Activated CD8-positive, alpha-beta memory T cell treated with anti-CD3 and anti-CD28 coated beads, Interleukin-2, amount 50 U/mL, for 24 hours (primary cell): ENCODE data around the gene IL36RN.

Experiments
- DNase-seq: peaks from one replicate; pipeline ENCODE4 v3.0.0-alpha.2; 2020; ENCODE audit errors: extremely low read depth

IL36RN gene

DNA sequence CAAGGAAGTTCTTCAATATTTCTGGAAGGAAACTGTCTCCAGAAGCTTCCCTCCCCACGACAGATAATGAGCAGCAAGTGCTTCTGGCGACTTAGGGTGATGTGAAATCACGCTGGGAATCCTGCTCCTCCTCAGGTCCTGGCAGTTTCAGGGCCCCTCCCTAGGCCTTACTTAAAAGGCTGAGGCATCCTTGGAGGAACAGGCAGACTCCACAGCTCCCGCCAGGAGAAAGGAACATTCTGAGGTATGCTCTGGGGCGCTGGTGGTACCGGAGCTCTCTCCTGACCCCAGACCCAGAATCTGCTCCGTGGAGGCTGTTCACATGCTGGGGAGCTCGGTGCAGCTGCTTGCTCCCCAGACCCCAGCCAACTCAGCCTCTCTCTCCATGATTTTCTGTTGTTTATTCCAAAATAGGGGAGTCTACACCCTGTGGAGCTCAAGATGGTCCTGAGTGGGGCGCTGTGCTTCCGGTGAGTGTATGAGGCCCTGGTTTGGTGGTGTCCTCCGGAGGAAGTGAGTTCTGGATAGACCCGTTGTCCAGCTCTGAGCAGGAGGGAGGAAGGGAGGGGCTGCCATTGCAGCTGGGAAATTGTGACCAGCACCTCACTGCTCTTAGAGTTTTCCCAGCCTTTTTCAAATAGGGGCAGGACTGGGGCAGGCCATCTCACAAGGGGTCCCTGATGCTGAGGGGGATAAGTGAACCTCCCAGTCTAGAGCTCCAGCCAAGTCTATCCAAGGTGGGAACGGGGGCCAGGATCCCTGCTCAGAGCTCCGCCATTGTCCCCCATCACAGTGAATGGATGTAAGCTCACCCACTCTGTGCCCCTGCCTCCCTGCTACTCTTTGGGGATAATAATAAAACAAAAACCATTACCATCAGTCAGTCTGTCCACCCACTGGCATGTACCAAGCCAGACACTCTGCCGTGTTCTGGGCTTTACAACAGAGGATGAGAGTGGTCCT lies at the start of gene IL36RN:
TSS of gene IL36RN (plus strand) at position 201 of the 963 bp plus-strand sequence. CDS start at position 442, 241 bp downstream.
- DNase-seq = no peak

DNA sequence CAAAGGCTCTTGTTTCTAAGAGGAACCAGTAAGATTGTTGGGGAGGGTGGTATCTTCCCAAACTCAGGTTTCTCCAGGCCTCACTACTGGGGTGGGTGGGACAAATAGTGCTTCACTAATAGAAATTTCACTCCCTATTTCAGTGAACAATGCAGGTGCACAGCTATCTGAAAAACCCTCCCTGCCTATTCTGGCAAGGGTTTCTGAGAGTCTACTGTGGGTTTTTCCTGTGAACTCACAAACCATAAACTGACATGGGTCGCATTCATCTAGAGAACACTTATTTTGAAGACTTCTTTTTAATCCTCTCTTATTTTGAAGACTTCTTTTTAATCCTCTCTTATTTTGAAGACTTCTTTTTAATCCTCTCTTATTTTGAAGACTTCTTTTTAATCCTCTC lies 49.4 kb upstream of the IL36RN start:
- no peak for DNase-seq

DNA sequence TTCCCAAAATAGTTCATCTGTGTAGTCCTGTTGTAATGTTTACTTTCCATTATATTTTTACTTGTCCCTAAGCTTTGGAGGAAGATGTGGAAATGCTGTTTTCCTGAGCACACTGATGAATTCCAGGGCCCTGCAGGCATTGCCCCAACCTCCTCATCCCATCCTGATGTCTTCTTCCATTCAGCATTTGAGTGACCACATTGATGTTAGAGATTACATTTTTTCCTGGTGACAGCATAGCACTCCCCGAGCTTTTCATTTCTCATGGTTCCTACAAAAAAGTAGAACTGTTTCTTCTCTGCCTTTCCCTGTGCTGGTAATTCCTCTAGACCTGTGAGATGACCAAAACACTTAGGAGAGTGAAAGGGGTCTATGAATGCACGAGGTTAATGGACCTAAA lies 48.9 kb upstream of the IL36RN start:
- no peak for DNase-seq

DNA sequence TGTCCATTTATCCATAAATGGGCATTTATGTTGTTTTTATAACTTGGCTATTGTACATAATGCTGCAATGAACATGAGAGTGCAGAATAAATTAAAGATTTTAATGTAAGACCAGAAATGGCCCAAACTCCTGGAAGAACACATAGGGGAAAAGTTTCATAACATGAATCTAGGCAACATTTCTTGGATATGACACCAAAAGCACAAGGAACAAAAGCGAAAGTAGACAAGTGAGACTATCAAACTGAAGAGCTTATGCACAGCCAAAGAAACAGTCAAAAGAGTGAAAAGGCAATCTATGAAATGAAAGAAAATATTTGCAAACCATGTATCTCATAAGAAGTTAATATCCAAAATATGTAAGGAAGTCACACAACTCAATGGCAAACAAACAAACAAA lies 47.9 kb upstream of the IL36RN start:
- DNase-seq = no peak

DNA sequence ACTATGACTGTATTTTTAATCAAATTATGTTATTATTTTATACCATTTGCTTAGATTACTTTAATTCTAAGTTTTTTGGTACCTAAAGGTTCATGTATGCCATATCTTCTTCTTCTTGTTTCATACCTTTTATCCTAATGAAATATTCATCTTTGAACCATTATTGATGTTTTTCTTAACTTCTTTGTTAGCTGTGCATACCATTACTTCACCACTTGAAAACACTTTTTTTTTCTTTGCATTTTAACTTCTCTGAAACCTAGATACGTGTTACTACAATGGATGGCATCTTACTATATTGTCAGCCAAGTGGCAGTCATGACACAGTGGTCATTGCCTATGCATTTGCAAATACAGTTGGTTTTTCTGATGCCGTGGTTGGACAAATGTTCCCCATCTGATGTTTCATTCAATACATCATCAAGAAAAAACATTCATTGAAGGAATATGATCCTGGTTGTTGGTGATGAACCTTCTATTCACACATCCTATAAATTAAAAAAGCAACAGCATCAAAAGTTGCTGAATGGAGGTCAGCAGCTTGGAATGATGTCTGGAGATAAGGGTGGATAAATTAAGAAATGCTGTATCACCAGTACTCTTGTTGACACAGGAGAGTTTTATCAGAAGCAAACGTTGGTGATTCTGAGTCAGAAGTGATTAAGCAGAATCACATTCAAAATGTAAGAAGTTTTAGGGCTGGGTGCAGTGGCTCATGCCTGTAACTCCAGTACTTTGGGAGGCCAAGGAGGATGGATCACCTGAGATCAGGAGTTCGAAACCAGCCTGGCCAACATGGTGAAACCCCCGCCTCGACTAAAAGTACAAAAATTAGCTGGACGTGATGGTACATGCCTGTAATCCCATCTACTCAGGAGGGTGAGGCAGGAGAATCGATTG lies 46.3 kb upstream of the IL36RN start:
- DNase-seq = no peak

DNA sequence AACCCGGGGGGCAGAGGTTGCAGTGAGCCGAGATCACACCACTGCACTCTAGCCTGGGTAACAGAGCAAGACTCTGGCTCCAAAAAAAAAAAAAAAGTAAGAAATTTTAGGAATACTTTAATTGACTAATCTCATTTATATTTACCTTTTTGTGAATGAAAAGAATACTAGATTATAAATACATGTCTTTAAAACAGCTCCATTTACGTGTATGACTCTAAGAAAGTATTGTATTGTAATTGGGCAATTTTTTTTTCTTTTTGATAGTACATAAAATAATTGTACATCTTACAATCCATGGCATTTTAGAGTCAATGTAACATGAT lies 45.7 kb upstream of the IL36RN start:
- no peak for DNase-seq

DNA sequence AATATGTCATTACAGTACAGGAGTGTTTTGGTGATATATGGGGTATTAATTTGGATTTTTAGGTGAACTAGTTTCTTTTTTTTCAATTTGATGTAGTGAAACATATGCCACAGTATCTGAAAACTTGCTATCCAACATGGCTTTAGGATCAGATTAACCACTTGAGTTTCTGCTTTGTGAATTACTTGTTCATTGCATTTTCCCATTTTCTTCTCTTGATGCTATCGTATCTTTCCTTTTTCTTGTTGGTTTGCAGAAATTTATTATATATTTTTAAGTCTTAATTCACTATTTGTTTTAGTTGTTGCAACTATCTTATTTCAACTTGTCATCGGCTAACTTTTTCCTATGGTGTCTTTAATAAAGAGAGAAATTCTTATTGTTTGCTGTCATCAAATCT lies 44.9 kb upstream of the IL36RN start:
- no peak for DNase-seq

DNA sequence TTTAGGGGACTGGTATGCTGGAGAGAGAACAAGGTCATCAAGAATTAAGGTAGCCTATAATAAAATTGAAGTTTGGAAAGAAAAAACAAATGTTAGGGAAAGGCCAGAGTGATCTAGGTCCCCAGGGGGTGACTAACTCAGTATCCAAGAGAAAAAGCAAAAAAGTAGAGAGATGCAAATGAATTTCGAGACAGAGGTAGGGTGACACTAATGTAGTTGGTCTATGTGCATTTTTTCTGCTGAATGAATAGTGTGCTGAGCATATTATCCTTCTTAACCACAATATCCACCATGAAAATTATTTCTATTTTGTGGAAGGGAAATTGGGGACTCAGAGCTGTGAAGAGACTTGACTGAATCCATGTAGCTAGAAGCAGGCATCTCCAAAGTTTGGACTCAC lies 44.0 kb upstream of the IL36RN start:
- no peak for DNase-seq

DNA sequence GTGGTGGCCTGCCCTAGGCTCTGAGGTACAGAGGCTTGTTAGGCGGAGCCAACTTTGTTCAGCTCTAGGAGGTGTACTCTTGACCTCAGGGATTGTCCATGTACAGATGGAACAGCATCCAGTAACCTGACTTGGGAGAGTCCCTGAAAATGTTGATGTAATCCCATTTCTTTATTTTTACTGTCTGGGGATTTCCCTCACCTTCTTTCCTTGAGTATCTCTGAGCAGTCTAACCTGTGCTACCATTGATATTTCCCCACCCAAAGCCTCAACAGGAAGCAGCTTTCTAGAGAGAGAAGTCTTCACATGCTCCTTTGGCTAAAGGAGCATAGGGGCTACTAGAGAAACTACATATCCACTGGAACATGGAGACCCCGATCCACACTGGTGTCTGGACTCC lies 43.3 kb upstream of the IL36RN start:
- no peak for DNase-seq

DNA sequence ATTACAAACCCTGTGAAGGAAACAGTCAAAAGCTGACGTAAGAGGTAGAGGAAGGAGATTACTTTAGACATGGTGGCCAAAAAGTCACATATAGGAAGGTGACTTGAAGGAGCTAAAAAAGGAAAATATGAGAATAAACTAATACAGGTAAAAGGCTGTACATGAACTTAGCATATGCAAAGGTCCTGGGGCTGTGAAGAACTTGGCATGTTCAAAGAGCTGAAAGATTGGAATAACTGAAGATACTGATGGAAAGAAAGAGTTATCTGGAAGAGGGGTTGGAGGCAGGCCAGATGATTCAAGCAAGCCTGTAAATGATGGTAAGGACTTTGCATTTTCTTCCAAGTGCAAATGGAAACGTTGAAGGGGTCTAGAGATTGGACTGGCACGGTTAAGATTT lies 40.5 kb upstream of the IL36RN start:
- no peak for DNase-seq

DNA sequence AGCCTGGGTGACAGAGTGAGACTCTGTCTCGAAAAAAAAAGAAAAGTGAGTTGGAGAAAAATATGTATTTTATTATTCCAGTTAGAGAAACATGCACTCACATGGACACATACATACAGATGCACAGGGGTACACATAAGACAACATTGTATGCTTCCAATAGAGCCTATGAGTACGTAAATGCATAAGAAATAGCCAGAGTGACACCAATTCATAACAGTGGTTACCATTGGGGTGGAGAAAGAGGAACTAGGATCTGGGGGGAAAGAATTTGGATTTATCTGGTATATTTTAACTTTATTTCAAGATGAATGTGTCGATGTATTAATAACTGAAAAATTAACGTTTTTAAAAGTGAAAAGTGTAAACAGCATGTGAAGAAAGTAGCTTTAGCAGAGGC lies 37.7 kb upstream of the IL36RN start:
- DNase-seq = no peak

DNA sequence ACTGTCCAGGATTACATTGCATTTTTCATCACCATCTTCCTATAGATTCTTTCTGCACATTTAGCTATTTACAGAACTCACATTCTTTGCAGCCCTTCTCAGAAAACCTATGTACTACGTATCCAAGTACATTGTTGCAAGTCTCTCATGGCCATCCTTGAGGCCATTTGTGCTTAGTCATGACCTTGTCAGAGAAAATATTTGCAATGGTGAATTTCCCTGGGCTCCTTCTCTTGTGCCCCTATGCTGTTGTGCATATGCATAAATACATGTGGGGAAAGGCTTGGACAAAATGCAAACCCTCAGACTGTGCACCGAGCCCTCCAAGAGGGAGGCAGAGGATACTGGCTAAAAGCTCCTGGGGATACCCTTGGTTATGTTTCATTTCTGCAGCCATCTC lies 34.2 kb upstream of the IL36RN start:
- no peak for DNase-seq

DNA sequence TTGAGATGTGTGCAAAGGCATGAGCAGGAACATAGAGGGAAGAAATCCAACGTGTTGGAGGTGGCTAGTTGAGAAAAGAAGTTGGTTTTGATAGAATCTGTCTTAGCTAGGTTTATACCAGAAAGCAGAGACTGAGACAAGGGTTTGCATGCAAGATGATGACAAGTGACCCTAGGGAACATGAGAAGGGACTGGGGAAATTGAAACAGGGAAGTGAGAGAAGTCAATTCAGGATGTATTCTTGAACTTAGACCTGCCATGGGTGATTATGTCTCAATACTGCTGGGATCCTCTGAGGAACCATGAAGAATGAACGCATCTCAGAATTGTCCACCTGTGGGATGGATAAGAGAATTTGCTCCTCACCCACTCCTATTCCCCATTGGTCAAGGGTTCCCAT lies 33.3 kb upstream of the IL36RN start:
- DNase-seq = no peak

DNA sequence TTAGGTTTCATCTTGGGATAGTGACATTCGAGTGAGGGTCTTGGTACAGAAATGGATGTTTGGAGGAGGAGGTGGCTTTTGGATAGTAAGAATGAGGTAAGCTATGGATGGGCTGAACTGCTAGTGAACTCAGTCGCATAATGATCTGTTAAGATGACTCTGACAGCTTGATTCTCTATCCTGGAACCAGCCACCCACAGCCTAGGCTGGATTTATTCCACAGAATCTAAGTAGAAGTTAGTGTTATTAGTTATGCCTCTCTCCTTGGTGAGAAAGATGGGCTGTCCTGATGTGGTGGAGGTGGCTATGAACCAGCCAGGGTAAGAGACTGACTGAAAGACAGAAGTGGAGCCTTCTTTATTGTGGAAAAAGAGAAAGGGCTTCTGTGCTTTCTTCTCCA lies 31.3 kb upstream of the IL36RN start:
- DNase-seq = no peak

DNA sequence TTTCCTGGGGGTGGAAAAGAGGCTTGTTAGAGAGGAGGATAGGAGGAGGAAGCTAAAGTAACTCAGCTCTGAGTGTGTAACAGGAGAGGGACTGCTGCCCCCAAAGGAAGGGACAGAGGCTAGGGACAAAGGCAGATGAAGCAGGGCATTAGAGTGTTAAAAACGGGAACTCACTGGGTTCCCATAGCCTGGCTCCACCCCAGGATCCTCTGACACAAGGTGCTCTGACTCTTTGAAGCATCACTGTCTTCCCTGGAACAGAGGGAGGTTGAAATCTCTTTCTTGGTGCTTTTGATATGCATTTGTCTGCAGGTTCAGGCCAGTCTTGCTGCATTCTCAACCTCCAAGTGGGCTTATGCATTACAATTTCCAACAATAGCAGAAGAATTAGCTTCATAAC lies 30.9 kb upstream of the IL36RN start:
- no peak for DNase-seq

DNA sequence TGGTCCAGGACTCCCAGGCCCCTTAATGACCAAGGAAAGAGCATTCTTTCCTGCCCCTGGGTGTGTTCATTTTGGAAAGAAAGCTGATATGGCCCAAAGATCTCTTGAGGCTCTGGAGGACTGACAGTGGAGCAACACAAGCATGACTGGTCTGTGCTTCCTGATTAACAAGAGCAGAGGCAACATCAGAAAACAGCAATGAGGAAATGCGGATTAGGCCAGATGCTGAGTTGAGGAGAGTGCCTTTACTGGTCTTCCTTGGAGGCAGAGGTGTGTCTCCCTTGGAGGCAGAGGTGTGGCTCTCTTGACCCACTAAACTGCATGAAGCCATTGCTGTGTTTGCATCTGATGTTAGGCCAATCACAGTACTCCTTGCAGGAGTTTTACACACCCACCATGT lies 26.3 kb upstream of the IL36RN start:
- DNase-seq = no peak

DNA sequence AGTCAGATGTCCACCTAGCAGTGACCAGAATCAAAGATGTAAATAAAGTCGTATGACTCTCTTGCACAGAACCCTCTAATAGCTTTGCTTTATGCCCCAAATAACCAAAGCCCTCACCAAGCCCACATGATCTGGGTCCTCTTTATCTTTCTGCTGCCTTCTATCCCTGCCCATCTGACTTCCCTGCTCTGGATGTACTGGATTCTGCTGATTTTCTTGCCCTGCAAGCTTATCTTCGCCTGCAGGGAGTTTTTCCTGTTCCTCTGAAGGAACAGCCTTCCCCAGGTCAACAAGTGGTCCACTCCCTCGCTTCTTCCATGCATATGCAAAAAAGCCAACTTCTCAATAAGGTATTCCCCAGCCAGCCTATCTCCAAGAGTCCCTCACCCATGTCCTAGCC lies 25.0 kb upstream of the IL36RN start:
- no peak for DNase-seq

DNA sequence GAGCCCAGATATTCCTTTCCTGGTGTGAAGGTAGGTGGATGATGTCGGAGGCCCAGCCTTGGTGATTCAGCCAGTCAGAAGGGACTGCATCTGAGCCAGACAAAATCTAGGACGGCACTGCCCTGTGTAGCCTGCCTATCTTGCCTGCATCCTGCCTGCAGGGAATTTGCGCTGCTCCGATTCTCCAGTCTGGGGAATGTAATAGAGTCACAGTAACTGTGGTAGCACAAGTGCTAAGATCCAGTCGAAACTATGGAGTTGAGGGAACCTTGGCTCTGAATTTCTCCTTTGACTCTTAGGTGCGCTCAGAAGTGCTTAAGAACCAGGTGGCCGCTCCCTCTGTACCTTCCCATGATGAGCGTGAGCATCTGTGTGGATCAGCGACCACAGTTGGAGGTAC lies 22.2 kb upstream of the IL36RN start:
- DNase-seq = no peak

DNA sequence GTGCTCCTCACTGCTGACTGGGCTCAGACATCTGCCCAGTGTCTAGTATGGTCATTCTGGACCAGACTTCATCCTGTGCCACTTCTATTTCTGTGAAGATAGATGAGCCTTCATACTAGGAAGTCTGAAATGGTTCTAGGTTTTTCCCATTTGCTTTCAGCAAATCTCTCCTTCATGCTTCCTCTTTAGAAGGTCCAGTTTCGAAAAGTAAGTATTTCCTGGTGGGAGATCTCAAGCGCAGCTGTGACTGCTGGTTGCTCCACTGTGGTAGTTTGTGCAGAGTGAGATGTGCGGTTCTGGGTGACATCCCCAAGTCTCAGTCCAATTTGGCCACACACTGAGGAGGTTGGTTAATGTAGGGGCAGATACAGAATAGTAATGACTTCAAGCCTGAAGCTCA lies 20.7 kb upstream of the IL36RN start:
- DNase-seq = no peak

DNA sequence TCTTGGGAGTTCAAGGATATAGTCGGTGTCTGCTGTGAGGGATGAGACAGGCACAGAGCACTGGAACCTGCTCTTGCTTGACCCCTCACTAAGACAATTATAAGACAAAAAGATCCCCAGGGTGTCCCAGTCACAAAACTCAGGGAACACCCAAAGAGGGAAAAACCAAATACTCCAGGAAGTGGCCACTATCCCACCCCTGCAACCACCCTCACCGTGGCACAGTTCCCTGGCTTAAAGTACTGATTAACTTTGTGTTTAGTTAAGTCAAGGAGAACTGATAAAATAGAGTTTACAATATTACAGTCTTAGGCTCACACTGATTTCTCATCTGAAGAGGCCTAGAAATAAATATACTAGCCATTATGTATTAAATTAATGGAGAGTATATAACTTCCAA lies 19.8 kb upstream of the IL36RN start:
- DNase-seq = no peak

DNA sequence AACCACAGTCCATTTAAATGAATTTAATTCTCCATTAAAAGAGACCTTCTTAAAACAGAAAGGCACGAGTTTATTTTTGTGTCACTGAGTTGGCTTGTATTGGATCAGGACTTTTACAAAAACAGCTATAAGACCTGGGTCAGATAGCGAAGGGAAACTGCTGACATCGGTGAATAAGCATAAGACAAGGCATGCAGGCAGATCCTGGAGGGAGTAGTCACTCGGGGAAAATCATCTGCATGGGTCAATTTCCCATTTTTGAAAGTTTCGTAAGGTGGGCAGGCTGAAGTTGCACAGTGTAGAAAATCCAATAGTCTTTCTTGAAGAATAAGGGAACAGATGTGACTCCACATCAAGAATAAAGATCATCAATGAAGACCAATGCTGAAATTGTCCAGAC lies 19.3 kb upstream of the IL36RN start:
- no peak for DNase-seq

DNA sequence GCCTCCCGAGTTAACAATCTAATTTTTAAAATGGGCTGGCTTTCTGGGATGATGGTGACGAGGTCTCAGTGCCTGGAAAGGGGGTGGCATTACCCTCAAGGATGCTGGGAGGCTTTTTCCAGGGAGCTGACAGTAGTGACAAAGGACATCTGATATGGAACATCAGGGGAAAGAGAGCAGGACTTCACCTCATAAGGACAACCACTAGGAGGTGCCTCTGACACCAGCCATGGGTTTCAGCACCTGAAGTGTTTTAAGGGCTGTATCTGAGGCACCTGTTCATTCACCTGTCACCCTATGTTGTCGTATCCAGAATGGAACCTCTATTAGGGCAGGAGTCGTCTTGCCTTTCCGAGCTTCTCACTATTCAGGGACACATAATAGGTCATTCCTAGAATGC lies 17.1 kb upstream of the IL36RN start:
- no peak for DNase-seq

DNA sequence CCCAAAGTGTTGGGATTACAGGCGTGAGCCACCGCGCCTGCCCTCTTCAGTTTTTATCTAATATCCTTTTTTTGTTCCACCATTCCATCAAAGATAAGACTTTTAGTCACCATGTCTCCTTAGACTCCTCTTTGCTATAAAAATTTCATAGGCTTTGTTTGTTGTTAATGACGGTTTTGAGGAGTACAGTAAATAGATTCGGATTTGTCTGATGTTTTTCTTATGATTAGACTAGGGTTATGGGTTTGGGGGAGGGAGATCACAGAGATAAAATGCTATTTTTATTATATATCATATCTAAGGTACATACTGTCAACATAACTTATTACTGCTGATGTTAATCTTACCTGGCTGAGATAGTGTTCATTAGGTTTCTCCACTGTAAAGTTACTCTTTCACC lies 12.5 kb upstream of the IL36RN start:
- DNase-seq = no peak
